Measurements from ENCODE around the gene EPHA3. TPM values are rescaled to one million over a fixed set of nuclear protein-coding genes. Genes with fewer than 3 reads are reported as not detected.

Gene EPHA3
- total RNA-seq, 2 experiments from 2014 or later = 0.08 TPM; not detected in 1

DNA sequence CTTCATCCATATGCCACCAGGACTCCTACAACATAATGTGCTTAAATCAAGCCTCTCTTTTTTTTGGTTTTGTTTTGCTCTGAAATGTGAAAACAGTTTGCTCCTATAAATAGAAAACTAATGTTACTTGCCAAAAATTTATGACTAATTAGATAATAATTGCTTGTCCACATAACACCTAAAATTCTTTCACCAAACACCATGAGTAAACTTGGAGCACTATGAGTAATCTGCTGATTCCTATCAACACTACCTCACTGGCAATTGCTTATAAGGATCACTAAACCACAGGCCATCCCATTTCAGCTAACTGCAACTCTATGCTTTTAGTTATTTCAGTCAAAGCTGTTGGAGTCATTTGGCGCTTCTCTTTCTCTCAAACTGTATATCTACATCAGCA is 252.7 kb downstream of the EPHA3 start:
- ChIA-PET POLR2A (no interaction called here), CTCF (no interaction called here)
- no peak overlapping the region for H3K4me3 Mint-ChIP-seq
- no peaks in the 10 kb centered on the region for H3K27me3 Mint-ChIP-seq (ENCODE audit: low read depth)
- DNase-seq (no peak), ATAC-seq (no peak)
- no peaks in the 10 kb centered on the region for H3K36me3 Mint-ChIP-seq (ENCODE audit: low read depth)
- H3K9me3 Mint-ChIP-seq (ENCODE audit: insufficient read depth) = no peaks in the 10 kb centered on the region
- no peak overlapping the region for H3K27ac Mint-ChIP-seq
- no peaks in the 10 kb centered on the region for H3K4me1 Mint-ChIP-seq (ENCODE audit: low read depth)

DNA sequence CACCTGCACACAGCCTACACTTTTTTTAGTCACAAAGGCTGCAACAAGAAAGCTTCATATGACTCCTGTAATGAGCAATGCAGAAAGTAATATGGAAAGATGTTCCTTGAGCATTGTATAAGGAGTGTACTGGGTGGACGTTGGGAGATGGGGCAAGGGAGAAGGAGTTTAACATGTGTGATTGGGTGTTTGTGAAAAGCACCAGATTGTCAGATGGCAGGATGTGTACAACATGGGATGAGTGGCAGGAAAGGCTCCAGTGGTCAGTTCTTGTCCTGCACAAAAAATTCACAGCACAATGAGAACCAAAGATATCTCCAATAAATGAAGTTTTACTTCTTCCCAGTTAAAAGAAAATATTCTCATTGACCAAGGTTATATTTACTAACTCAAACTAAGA is 255.1 kb downstream of the EPHA3 start:
- POLR2A ChIA-PET = no interaction called here
- Mint-ChIP-seq H3K9me3 (ENCODE audit: insufficient read depth) (no peaks in the 10 kb centered on the region), H3K27me3 (ENCODE audit: low read depth) (no peaks in the 10 kb centered on the region), H3K36me3 (ENCODE audit: low read depth) (no peaks in the 10 kb centered on the region), H3K27ac (no peak overlapping the region), H3K4me3 (no peak overlapping the region), H3K4me1 (ENCODE audit: low read depth) (no peaks in the 10 kb centered on the region)
- no peak for ATAC-seq
- CTCF ChIA-PET = no interaction called here
- DNase-seq = no peak

DNA sequence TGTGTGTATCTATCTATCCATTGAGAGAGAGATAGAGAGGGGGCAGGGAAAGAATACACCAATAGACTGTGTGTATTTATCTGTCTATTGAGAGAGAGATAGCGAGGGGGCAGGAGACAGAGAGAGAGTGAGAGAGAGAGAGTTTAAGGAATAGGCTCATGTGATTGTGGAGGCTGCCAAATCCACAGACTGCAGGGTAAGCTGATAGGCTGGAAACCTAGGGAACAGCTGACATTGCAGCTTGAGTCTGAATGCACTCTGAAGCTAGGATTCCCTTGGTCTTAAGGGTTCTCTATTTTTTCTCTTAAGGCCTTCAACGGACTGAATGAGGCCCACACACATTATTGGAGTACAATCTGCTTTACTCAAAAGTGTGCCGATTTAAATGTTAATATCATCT is 255.8 kb downstream of the EPHA3 start:
- Mint-ChIP-seq H3K27me3 (ENCODE audit: low read depth) (no peaks in the 10 kb centered on the region), H3K36me3 (ENCODE audit: low read depth) (no peaks in the 10 kb centered on the region), H3K4me3 (no peak overlapping the region), H3K9me3 (ENCODE audit: insufficient read depth) (no peaks in the 10 kb centered on the region), H3K4me1 (ENCODE audit: low read depth) (no peaks in the 10 kb centered on the region), H3K27ac (no peak overlapping the region)
- CTCF ChIA-PET = no interaction called here
- ATAC-seq (no peak), DNase-seq (no peak)
- POLR2A ChIA-PET = no interaction called here

DNA sequence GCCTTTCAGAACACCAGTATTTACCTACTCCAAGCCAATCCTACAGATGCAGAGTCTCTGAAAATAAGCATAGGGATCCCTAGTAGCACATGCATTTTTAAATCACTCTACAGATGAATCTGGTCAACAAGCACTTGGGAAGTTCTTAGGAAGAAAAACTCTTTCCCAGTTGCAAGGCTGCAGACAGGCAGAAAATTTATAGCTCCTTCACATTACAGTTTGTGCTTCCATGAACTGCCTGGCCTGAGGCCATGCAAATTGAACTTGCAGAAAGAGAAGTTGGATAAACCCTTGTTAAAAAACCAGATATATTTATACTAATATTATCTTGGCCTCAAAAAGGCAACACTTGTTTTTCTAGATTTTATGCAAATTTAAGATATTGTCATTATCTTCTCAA is 256.9 kb downstream of the EPHA3 start:
- POLR2A ChIA-PET = no interaction called here
- Mint-ChIP-seq H3K36me3 (ENCODE audit: low read depth) (no peaks in the 10 kb centered on the region), H3K4me1 (ENCODE audit: low read depth) (no peaks in the 10 kb centered on the region), H3K9me3 (ENCODE audit: insufficient read depth) (no peaks in the 10 kb centered on the region), H3K4me3 (no peak overlapping the region), H3K27ac (no peak overlapping the region), H3K27me3 (ENCODE audit: low read depth) (no peaks in the 10 kb centered on the region)
- DNase-seq = no peak
- ATAC-seq = no peak
- CTCF ChIA-PET = no interaction called here

DNA sequence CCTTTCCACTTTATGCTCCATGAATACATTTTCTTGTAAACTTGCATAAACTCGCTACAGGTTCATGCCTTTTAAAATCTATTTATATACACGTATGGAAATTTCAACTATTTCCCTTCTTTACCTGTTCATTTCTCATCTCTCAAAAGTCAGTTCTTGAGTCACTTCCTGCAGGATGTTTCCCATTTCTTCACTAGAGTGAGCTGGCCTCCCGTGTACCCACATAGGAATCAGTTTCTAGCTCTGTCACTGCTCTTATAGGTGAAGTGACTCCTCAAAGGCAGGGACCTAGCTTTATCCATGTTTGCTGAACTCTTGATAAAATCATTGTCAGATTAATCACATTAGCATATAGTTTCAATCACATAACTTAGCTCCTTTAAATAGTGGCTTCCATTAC is 259.7 kb downstream of the EPHA3 start:
- no peak for DNase-seq
- Mint-ChIP-seq H3K4me3 (no peak overlapping the region), H3K4me1 (ENCODE audit: low read depth) (no peaks in the 10 kb centered on the region), H3K27me3 (ENCODE audit: low read depth) (no peaks in the 10 kb centered on the region), H3K9me3 (ENCODE audit: insufficient read depth) (no peaks in the 10 kb centered on the region), H3K27ac (no peak overlapping the region), H3K36me3 (ENCODE audit: low read depth) (no peaks in the 10 kb centered on the region)
- POLR2A ChIA-PET = no interaction called here
- no peak for ATAC-seq
- CTCF ChIA-PET = no interaction called here

DNA sequence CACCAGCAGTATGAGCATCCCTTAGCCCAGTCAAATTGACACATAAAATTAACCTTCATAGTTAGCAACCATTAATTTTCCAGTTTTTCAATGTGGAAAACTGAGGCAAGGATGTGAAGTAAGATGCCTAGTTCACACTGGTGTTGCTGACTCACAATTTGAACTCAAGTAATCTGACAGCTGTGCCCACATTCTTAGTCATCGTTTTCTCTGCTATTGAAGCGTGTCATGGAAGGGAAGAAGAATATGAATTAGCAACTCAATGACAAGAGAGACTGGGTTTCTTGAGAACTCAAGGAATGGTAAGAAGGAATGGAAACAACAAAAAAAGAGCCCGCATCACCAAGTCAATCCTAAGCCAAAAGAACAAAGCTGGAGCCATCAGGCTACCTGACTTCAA is 261.4 kb downstream of the EPHA3 start:
- Mint-ChIP-seq H3K4me3 (no peak overlapping the region), H3K27ac (no peak overlapping the region), H3K27me3 (ENCODE audit: low read depth) (no peaks in the 10 kb centered on the region), H3K36me3 (ENCODE audit: low read depth) (no peaks in the 10 kb centered on the region), H3K4me1 (ENCODE audit: low read depth) (no peaks in the 10 kb centered on the region), H3K9me3 (ENCODE audit: insufficient read depth) (no peaks in the 10 kb centered on the region)
- DNase-seq (no peak), ATAC-seq (no peak)
- CTCF ChIA-PET = no interaction called here
- POLR2A ChIA-PET = no interaction called here

DNA sequence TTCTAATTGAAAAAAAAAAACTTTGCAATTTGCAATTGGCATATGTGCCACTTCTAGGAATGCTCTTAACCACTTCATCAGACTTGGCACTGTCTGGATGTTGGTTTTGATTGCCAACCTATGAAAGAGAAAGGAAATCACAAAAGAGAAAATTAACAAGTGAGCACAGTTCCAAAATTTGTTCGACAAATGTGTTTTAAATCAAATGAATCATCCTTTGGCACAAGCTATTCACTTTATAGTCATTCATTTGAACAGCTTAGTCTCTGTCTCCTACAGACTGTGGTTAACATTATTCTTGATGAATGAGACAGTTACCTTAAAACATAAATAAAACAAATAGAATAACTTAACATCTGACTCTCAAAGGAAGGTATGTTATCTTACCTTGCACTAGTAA is 265.0 kb downstream of the EPHA3 start:
- Mint-ChIP-seq H3K27me3 (ENCODE audit: low read depth) (no peaks in the 10 kb centered on the region), H3K27ac (no peak overlapping the region), H3K4me3 (no peak overlapping the region), H3K36me3 (ENCODE audit: low read depth) (no peaks in the 10 kb centered on the region), H3K4me1 (ENCODE audit: low read depth) (no peaks in the 10 kb centered on the region), H3K9me3 (ENCODE audit: insufficient read depth) (no peaks in the 10 kb centered on the region)
- POLR2A ChIA-PET = no interaction called here
- CTCF ChIA-PET = no interaction called here
- no peak for ATAC-seq
- DNase-seq = no peak

DNA sequence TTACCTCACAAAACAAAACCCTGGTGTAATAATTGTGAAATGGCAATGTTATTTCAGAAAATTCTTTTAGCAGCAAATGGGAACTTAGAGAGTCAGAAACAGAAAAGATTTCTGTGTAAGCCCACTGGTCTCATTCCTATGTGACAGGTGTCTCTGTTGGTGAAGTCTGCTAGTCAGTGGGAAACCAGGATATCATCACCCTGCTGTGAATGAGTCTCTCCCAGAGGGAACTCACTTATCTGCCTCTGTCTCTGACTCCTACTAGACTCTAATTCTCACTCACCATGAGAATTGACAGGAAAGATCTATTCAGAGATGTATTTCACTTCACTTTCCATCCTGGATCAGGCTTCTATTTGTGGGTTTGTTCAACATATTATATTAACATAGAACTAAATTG is 266.0 kb downstream of the EPHA3 start:
- no peaks in the 10 kb centered on the region for H3K4me1 Mint-ChIP-seq (ENCODE audit: low read depth)
- ChIA-PET POLR2A (no interaction called here), CTCF (no interaction called here)
- H3K4me3 Mint-ChIP-seq = no peak overlapping the region
- H3K9me3 Mint-ChIP-seq (ENCODE audit: insufficient read depth) = no peaks in the 10 kb centered on the region
- no peaks in the 10 kb centered on the region for H3K27me3 Mint-ChIP-seq (ENCODE audit: low read depth)
- H3K36me3 Mint-ChIP-seq (ENCODE audit: low read depth) = no peaks in the 10 kb centered on the region
- no peak for DNase-seq
- H3K27ac Mint-ChIP-seq = no peak overlapping the region
- ATAC-seq = no peak

DNA sequence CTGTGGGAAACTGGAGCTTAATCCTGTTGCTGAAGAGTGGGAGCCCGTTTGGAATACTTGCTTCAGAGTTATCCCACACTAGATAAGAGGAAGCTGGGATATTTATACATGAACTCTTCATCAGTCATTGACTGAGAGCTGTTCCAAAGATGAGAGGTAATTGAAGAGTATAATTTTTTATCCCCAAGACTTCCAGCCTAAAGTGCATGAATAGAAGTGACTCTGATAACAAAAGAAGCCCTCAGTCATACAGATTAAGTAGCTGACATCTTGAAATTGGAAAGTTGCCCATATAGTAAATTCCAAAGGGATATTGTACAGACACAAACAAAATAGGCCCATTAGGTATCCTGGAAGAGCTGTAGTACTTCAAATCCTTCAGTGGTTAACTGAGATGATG is 268.0 kb downstream of the EPHA3 start:
- no peak overlapping the region for H3K4me3 Mint-ChIP-seq
- H3K4me1 Mint-ChIP-seq (ENCODE audit: low read depth) = no peaks in the 10 kb centered on the region
- ATAC-seq (no peak), DNase-seq (no peak)
- no peaks in the 10 kb centered on the region for H3K27me3 Mint-ChIP-seq (ENCODE audit: low read depth)
- H3K36me3 Mint-ChIP-seq (ENCODE audit: low read depth) = no peaks in the 10 kb centered on the region
- POLR2A ChIA-PET = no interaction called here
- CTCF ChIA-PET = no interaction called here
- H3K27ac Mint-ChIP-seq = no peak overlapping the region
- H3K9me3 Mint-ChIP-seq (ENCODE audit: insufficient read depth) = peaks cover 4% of the 10 kb centered on the region

DNA sequence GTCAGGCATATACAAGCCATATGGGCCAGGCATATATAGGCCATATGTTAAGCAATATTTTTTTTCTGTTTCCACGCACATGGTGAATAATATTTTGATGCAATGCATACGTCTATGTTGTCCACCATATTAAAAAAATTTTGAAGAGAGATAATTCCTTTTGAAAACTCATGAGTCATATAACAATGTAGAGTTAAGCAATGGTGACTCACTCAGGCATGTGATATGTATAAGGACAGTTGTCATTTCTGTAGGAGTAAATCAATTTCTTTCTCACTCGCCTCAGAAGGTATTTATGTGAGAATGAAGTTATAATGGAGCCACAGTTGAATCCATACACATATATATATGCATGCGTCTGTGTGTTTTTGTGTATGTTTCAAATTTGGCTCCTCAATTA is 272.6 kb downstream of the EPHA3 start:
- Mint-ChIP-seq H3K9me3 (ENCODE audit: insufficient read depth) (peaks cover 15% of the 10 kb centered on the region), H3K27me3 (ENCODE audit: low read depth) (no peaks in the 10 kb centered on the region), H3K4me1 (ENCODE audit: low read depth) (no peaks in the 10 kb centered on the region), H3K36me3 (ENCODE audit: low read depth) (no peaks in the 10 kb centered on the region), H3K27ac (no peak overlapping the region), H3K4me3 (no peak overlapping the region)
- DNase-seq (no peak), ATAC-seq (no peak)
- ChIA-PET CTCF (no interaction called here), POLR2A (no interaction called here)

DNA sequence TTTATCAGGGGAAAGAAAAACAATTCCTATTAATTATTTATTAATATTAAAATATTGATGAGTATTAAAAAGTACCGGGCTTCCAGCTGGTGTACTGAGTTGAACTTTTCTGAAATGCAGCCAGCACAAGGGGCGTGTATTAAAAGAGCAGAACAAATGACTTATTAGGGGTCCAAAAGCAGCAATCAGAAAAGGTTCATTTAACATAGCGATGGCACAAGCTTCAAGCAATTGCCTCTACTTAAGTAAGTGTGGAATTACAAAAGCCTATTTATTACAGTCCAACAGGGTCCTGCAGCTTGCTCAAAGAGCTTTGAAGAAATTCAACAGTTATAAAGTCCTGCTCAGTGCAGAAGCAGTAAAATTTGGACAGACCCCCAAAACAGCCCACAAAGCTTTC is 285.6 kb downstream of the EPHA3 start:
- Mint-ChIP-seq H3K4me3 (no peak overlapping the region), H3K36me3 (ENCODE audit: low read depth) (no peaks in the 10 kb centered on the region), H3K27me3 (ENCODE audit: low read depth) (no peaks in the 10 kb centered on the region), H3K9me3 (ENCODE audit: insufficient read depth) (peaks cover 7% of the 10 kb centered on the region), H3K4me1 (ENCODE audit: low read depth) (no peaks in the 10 kb centered on the region), H3K27ac (no peak overlapping the region)
- ChIA-PET POLR2A (no interaction called here), CTCF (no interaction called here)
- DNase-seq (no peak), ATAC-seq (no peak)

DNA sequence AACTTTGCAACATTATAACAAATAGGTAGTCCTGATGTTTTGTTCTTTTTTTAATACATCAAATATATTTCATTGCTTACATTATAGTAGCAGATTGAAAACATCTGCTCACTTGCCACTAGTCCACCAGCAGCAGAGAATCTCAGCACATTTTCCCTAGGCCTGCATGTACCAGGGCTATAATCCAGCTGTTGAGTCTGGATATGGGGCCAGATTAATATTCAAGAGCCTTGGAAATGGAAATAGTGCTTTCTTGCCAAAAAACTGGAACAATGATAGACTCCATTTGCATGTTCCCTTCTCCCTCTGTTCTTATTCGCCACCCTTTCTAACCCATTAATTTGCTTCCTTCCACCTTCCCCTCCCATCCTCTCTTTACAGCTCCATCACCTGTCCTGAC is 288.0 kb downstream of the EPHA3 start:
- ATAC-seq = no peak
- Mint-ChIP-seq H3K36me3 (ENCODE audit: low read depth) (no peaks in the 10 kb centered on the region), H3K4me1 (ENCODE audit: low read depth) (no peaks in the 10 kb centered on the region), H3K27ac (no peak overlapping the region), H3K27me3 (ENCODE audit: low read depth) (no peaks in the 10 kb centered on the region), H3K9me3 (ENCODE audit: insufficient read depth) (no peaks in the 10 kb centered on the region), H3K4me3 (no peak overlapping the region)
- ChIA-PET CTCF (no interaction called here), POLR2A (no interaction called here)
- no peak for DNase-seq

DNA sequence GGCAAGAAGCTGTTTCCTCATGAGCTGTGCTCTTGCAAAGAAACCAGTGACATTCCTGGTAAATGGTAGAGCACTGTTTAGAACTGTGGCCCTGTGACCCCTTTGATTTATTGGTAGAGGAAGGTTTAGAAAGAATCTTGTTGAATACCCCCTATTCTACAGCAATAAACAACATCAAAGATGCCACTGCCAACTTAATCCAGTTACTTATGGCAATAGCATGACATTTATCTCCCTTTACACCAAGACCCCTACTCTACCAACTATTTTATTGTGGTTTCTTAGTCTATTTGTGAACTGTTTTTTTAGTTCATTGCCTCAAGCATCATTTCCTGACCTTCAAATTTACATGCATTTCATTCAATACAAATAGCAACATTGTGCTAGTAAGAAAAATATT is 288.6 kb downstream of the EPHA3 start:
- DNase-seq = no peak
- ATAC-seq = no peak
- ChIA-PET CTCF (no interaction called here), POLR2A (no interaction called here)
- Mint-ChIP-seq H3K9me3 (ENCODE audit: insufficient read depth) (no peaks in the 10 kb centered on the region), H3K36me3 (ENCODE audit: low read depth) (no peaks in the 10 kb centered on the region), H3K27ac (no peak overlapping the region), H3K4me3 (no peak overlapping the region), H3K27me3 (ENCODE audit: low read depth) (no peaks in the 10 kb centered on the region), H3K4me1 (ENCODE audit: low read depth) (no peaks in the 10 kb centered on the region)

DNA sequence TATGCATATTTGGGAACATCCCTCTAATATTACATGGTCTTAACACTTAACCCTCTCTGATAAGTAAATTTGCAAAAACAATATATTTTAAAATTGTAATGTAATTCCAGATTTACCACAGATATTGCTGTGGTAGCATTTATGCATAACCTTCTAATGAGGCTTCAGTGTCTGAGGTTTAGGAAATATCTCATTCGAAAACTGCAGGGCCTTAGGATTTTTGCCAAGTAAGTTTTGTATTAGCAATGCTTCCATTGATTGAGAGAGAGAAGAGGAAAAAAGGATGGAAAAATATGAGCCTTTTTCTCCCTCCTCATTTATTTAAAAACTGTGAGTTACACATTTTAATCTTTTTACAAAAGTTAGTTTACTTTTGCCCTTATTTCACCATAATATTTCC is 294.6 kb downstream of the EPHA3 start:
- ChIA-PET POLR2A (no interaction called here), CTCF (no interaction called here)
- Mint-ChIP-seq H3K4me1 (ENCODE audit: low read depth) (no peaks in the 10 kb centered on the region), H3K9me3 (ENCODE audit: insufficient read depth) (peaks cover 4% of the 10 kb centered on the region), H3K36me3 (ENCODE audit: low read depth) (no peaks in the 10 kb centered on the region), H3K4me3 (no peak overlapping the region), H3K27me3 (ENCODE audit: low read depth) (no peaks in the 10 kb centered on the region), H3K27ac (no peak overlapping the region)
- DNase-seq = no peak
- no peak for ATAC-seq
